ENCODE measurements around the gene WDR83. TPM values are rescaled to one million over a fixed set of nuclear protein-coding genes. Genes with fewer than 3 reads are reported as not detected.
A peak's percentile ranks its signal among the peaks of the same experiment; 100 is the strongest.

Gene WDR83
- total and polyA plus RNA-seq, 8 donors, result 1.4 to 33.4 (median 11.4) TPM

DNA sequence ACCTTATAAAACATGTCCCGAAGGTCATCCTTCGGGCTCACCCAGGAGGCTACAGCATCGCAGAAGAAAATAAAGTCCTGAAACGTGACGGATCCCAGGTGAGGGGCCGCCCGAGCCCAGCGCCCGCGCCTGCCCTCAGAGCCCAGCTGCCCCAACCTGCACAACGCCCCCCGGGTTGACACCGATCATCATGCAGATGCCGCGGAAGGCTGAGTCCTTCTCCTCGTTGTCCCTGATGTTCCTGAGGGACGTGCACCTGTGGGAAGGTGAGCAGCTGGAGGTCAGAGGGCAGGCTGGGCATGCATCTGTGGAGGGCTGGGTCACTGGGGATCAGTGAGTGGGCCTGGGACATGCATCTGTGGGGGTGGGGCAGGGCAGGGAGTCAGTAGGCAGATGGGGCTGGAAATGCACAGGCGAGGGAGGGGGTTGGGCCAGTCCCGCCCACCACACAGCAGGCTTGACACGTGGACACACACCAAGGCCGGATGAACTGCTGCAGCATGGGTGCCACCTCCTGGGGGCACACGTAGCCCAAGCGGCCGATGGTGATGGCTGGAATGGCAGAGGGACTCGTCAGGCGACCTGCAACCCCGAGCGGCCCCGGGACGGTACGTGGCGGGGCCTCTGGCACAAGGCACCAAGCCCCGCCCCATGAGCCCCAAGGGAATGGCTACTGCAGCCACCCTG, 35.1 kb downstream of the WDR83 start:
- no peaks in the 10 kb centered on the region for H3K9me3 ChIP-seq
- no peak overlapping the region for H3K4me3 ChIP-seq
- peaks cover 58 to 83% (median 81%) of the 10 kb centered on the region in 4 donors for H3K36me3 ChIP-seq
- TF ChIP-seq, protein P1, sequence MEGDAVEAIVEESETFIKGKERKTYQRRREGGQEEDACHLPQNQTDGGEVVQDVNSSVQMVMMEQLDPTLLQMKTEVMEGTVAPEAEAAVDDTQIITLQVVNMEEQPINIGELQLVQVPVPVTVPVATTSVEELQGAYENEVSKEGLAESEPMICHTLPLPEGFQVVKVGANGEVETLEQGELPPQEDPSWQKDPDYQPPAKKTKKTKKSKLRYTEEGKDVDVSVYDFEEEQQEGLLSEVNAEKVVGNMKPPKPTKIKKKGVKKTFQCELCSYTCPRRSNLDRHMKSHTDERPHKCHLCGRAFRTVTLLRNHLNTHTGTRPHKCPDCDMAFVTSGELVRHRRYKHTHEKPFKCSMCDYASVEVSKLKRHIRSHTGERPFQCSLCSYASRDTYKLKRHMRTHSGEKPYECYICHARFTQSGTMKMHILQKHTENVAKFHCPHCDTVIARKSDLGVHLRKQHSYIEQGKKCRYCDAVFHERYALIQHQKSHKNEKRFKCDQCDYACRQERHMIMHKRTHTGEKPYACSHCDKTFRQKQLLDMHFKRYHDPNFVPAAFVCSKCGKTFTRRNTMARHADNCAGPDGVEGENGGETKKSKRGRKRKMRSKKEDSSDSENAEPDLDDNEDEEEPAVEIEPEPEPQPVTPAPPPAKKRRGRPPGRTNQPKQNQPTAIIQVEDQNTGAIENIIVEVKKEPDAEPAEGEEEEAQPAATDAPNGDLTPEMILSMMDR (IDR thresholded peaks at IDR 0.05), result no peak
- no peak for TF ChIP-seq POLR2A (IDR thresholded peaks at IDR 0.05)
- TF ChIP-seq EP300 (IDR thresholded peaks at IDR 0.05), result no peak
- TF ChIP-seq POLR2AphosphoS5 (IDR thresholded peaks at IDR 0.05), result no peak
- DNase-seq, result peak in 1 of 2 donors; percentile 10
- intact Hi-C loops (cut with DNase I; ENCODE audit: low total_unique reads), result no loop called here
- H3K4me1 ChIP-seq, result peaks cover 6 to 11% (median 8%) of the 10 kb centered on the region in 4 donors
- H3K27ac ChIP-seq, result no peak overlapping the region
- no peaks in the 10 kb centered on the region for H3K27me3 ChIP-seq
- WGBS, 5 donors, result 87 to 92% (median 91%) methylated on average over 25 to 33 of the region's 33 CpGs

DNA sequence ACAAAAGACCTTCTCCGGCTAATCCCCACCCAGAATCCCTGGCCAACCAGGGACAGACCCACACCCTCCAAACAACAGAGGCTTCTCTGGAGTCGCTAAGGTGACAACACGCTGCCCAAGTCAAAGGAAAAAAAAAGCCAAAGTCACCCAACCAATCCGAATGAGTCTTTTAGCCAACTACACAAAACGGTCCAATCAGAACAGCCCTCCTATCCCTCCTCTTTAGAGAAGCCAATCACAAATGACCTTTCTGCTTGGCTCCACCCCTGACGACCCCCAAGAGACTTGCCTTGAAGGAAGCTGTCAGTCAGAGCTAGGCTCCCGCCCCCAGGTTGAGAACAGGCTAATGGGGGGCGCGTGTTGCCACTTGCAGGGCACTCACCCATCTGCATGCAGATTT, 36.4 kb downstream of the WDR83 start:
- 62 to 76% (median 67%) methylated on average over 8 to 9 of the region's 9 CpGs for WGBS, 5 donors
- intact Hi-C loops (cut with DNase I; ENCODE audit: low total_unique reads), result no loop called here
- Histone ChIP-seq H3K9me3 (no peaks in the 10 kb centered on the region), H3K4me1 (no peaks in the 10 kb centered on the region), H3K4me3 (no peak overlapping the region), H3K27me3 (no peaks in the 10 kb centered on the region), H3K36me3 (peaks cover 69 to 96% (median 95%) of the 10 kb centered on the region in 4 donors), H3K27ac (no peak overlapping the region)
- TF ChIP-seq EP300 (IDR thresholded peaks at IDR 0.05), result no peak
- TF ChIP-seq POLR2AphosphoS5 (IDR thresholded peaks at IDR 0.05), result no peak
- TF ChIP-seq POLR2A (IDR thresholded peaks at IDR 0.05), result no peak
- TF ChIP-seq, protein P1 (IDR thresholded peaks at IDR 0.05), result no peak
- peak in 1 of 2 donors; percentile 59 for DNase-seq

DNA sequence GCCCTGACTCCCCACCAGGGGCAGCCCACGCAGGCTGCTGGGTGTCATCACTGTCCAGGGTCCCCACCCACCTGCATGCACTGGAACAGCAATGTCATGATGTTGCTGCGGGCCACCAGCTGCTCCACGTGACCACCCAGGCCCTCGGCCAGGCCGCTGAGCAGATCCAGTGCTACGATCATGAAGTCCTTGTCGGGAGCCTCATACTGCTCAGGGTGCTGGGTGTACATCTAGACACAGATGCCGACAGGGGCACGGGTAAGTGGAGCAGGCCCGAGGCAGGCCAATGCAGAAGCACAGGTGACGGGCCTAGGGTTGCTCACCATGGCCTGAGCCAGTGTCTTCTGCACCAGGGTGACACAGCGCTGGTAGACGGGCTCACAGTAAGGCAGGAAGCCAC, 38.6 kb downstream of the WDR83 start:
- no peak overlapping the region for H3K4me3 ChIP-seq
- 92 to 98% (median 95%) methylated on average over 8 to 13 of the region's 13 CpGs for WGBS, 5 donors
- H3K36me3 ChIP-seq, result peaks cover 88 to 100% (median 100%) of the 10 kb centered on the region in 4 donors

DNA sequence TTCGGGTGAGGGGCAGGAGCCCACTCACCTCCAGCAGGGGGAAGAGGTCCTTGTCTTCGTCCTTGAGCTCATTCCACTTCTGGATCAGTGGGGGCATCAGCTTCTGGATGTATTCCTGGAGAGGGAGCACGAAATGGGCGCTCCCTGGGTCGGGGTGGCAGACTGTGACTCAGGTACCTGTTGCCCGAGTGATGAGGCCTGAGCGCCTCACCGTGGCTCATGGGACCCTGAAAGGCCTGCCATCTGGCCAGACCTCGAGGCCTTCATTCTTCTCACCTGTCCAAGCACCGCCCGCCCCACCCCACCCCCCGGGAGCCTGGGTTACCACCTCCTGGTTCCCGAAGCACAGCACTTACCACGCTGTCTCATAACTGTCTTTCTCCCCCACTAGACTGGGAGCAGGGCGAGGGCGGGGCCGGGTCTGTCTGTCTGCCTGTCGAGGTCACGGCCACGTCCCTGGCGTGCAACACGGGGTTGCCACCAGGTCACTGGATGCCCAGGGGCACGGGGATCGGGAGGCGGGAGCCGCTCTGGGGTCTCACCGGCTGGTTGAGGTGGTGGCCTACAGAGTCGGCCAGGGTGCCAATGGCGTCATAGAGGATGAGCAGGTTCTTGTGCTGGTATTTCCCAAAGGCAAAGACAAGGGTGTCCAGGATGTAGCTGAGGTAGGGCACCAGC, 39.2 kb downstream of the WDR83 start:
- Histone ChIP-seq H3K9me3 (no peaks in the 10 kb centered on the region), H3K27ac (no peak overlapping the region), H3K4me1 (no peaks in the 10 kb centered on the region), H3K4me3 (no peak overlapping the region), H3K36me3 (peaks cover 89 to 100% (median 100%) of the 10 kb centered on the region in 4 donors), H3K27me3 (no peaks in the 10 kb centered on the region)
- intact Hi-C loops (cut with DNase I; ENCODE audit: low total_unique reads), result no loop called here
- TF ChIP-seq EP300 (IDR thresholded peaks at IDR 0.05) (no peak), POLR2AphosphoS5 (IDR thresholded peaks at IDR 0.05) (no peak), POLR2A (IDR thresholded peaks at IDR 0.05) (no peak)
- TF ChIP-seq, protein P1 (IDR thresholded peaks at IDR 0.05), result no peak
- WGBS, 5 donors, result 87 to 93% (median 93%) methylated on average over 22 to 29 of the region's 29 CpGs
- no peak for DNase-seq

More for the DNA sequence above, 38.6 kb downstream of the WDR83 start:
- TF ChIP-seq, protein P1 (IDR thresholded peaks at IDR 0.05), result no peak
- TF ChIP-seq POLR2AphosphoS5 (IDR thresholded peaks at IDR 0.05), result no peak
- no peak for TF ChIP-seq POLR2A (IDR thresholded peaks at IDR 0.05)
- TF ChIP-seq EP300 (IDR thresholded peaks at IDR 0.05), result no peak
- DNase-seq, result no peak
- intact Hi-C loops (cut with DNase I; ENCODE audit: low total_unique reads), result no loop called here
- H3K27me3 ChIP-seq, result no peaks in the 10 kb centered on the region
- no peak overlapping the region for H3K27ac ChIP-seq
- no peaks in the 10 kb centered on the region for H3K9me3 ChIP-seq
- no peaks in the 10 kb centered on the region for H3K4me1 ChIP-seq
